GM18502 (cell line): ENCODE measurements around the gene URGCP.
"Not testable (repeated sequence)": the region's sequence is repeated elsewhere in the genome, so short reads cannot be mapped to it uniquely, and the experiment has no call there.

ENCODE experiments used
- ATAC-seq: cut with Tn5 transposase; IDR thresholded peaks from one replicate; pipeline ENCODE4 v1.9.1; 2021; ENCODE audit warnings: mild to moderate bottlenecking; ENCODE audit not compliant: unreplicated experiment, poor library complexity

The URGCP gene

GRCh38 chr7:43843296-43843695 is 63.1 kb downstream of the URGCP start:
- ATAC-seq, result no peak

GRCh38 chr7:43838201-43838658 is 68.2 kb downstream of the URGCP start:
- no peak for ATAC-seq

- peak; percentile 61 for ATAC-seq
These were observed 71.7 kb downstream of the URGCP start for GRCh38 chr7:43834463-43835251.

- not testable (repeated sequence) for ATAC-seq
These were observed 75.5 kb downstream of the URGCP start for GRCh38 chr7:43830917-43831316.
